Midbrain (tissue), 1 donor: ENCODE results near the gene C12orf42.
"Not testable (repeated sequence)": the region's sequence is repeated elsewhere in the genome, so short reads cannot be mapped to it uniquely, and the experiment has no call there.

Experiments
- DNase-seq: peaks from one replicate; lab custom pipeline; 2025; lab: John Stamatoyannopoulos, UW

The C12orf42 gene

GRCh38 chr12:103424849-103425586 lies 70.8 kb downstream of the C12orf42 start:
- DNase-seq = not testable (repeated sequence)

- no peak for DNase-seq
These were observed 72.3 kb downstream of the C12orf42 start for GRCh38 chr12:103423516-103423910.

GRCh38 chr12:103422746-103423515 lies 72.8 kb downstream of the C12orf42 start:
- no peak for DNase-seq

- no peak for DNase-seq
These were observed 73.4 kb downstream of the C12orf42 start for GRCh38 chr12:103422328-103422727.

GRCh38 chr12:103421402-103421801 lies 74.4 kb downstream of the C12orf42 start:
- DNase-seq = no peak

GRCh38 chr12:103415681-103416080 lies 80.1 kb downstream of the C12orf42 start:
- DNase-seq = no peak

- DNase-seq = no peak
These were observed 94.3 kb downstream of the C12orf42 start for GRCh38 chr12:103401421-103401820.

- DNase-seq = no peak
These were observed 95.8 kb downstream of the C12orf42 start for GRCh38 chr12:103399986-103400385.

- DNase-seq = no peak
These were observed 98.2 kb downstream of the C12orf42 start for GRCh38 chr12:103397536-103397935.

- no peak for DNase-seq
These were observed 103.0 kb downstream of the C12orf42 start for GRCh38 chr12:103392722-103393121.

- DNase-seq = no peak
These were observed 104.7 kb downstream of the C12orf42 start for GRCh38 chr12:103391103-103391502.

- DNase-seq = no peak
These were observed 108.4 kb downstream of the C12orf42 start for GRCh38 chr12:103387385-103387784.

GRCh38 chr12:103386451-103386850 lies 109.3 kb downstream of the C12orf42 start:
- DNase-seq = no peak

- DNase-seq = no peak
These were observed 112.9 kb downstream of the C12orf42 start for GRCh38 chr12:103382736-103383346.

- DNase-seq = no peak
These were observed 113.6 kb downstream of the C12orf42 start for GRCh38 chr12:103382119-103382518.

GRCh38 chr12:103379670-103380069 lies 116.1 kb downstream of the C12orf42 start:
- no peak for DNase-seq

GRCh38 chr12:103373088-103373523 lies 122.7 kb downstream of the C12orf42 start:
- no peak for DNase-seq

GRCh38 chr12:103369929-103370328 lies 125.8 kb downstream of the C12orf42 start:
- DNase-seq = no peak

- DNase-seq = no peak
These were observed 127.6 kb downstream of the C12orf42 start for GRCh38 chr12:103368167-103368566.

GRCh38 chr12:103354403-103354802 lies 141.4 kb downstream of the C12orf42 start:
- no peak for DNase-seq

GRCh38 chr12:103353913-103354312 lies 141.9 kb downstream of the C12orf42 start:
- no peak for DNase-seq

GRCh38 chr12:103350116-103350515 lies 145.7 kb downstream of the C12orf42 start:
- DNase-seq = no peak

- no peak for DNase-seq
These were observed 146.8 kb downstream of the C12orf42 start for GRCh38 chr12:103348935-103349334.
